ENCODE data around the gene LRP2.

Gene LRP2

GRCh38 chr2:169298007-169298406 lies 64.3 kb downstream of the LRP2 start:
- no peak for TF ChIP-seq CTCF (conservative IDR thresholded peaks at IDR 0.05; ENCODE audit: low read length)
- no peak for DNase-seq (ENCODE audit: low read depth)
- no peak overlapping the region for H3K4me3 ChIP-seq (ENCODE audit: low read length)

GRCh38 chr2:169294001-169294675 lies 68.2 kb downstream of the LRP2 start:
- TF ChIP-seq CTCF (conservative IDR thresholded peaks at IDR 0.05; ENCODE audit: low read length) = no peak
- no peak overlapping the region for H3K4me3 ChIP-seq (ENCODE audit: low read length)
- DNase-seq (ENCODE audit: low read depth) = no peak

GRCh38 chr2:169291517-169291916 lies 70.8 kb downstream of the LRP2 start:
- no peak for DNase-seq (ENCODE audit: low read depth)
- H3K4me3 ChIP-seq (ENCODE audit: low read length) = no peak overlapping the region
- no peak for TF ChIP-seq CTCF (conservative IDR thresholded peaks at IDR 0.05; ENCODE audit: low read length)

GRCh38 chr2:169290433-169290832 lies 71.9 kb downstream of the LRP2 start:
- TF ChIP-seq CTCF (conservative IDR thresholded peaks at IDR 0.05; ENCODE audit: low read length) = no peak
- no peak overlapping the region for H3K4me3 ChIP-seq (ENCODE audit: low read length)

GRCh38 chr2:169287666-169288065 lies 74.7 kb downstream of the LRP2 start:
- H3K4me3 ChIP-seq (ENCODE audit: low read length) = no peak overlapping the region
- TF ChIP-seq CTCF (conservative IDR thresholded peaks at IDR 0.05; ENCODE audit: low read length) = no peak
- no peak for DNase-seq (ENCODE audit: low read depth)

More at GRCh38 chr2:169290433-169290832, 71.9 kb downstream of the LRP2 start:
- no peak for DNase-seq (ENCODE audit: low read depth)

- DNase-seq (ENCODE audit: low read depth) = no peak
- no peak overlapping the region for H3K4me3 ChIP-seq (ENCODE audit: low read length)
- TF ChIP-seq CTCF (conservative IDR thresholded peaks at IDR 0.05; ENCODE audit: low read length) = no peak
Measured at GRCh38 chr2:169286624-169287231, 75.6 kb downstream of the LRP2 start.

Measured in AG10803 (cell line).